Kidney glomerular epithelial cell (primary cell): Measurements from ENCODE around the gene GRM4.
A peak's percentile ranks its signal among the peaks of the same experiment; 100 is the strongest.

Source experiments
- DNase-seq: peaks from one replicate; lab custom pipeline; 2025; lab: John Stamatoyannopoulos, UW

Gene GRM4

GRCh38 chr6:34142061-34142998, 3.6 kb downstream of the GRM4 start:
- no peak for DNase-seq

GRCh38 chr6:34140075-34140474, 5.8 kb downstream of the GRM4 start:
- no peak for DNase-seq

GRCh38 chr6:34138914-34139510, 6.9 kb downstream of the GRM4 start:
- DNase-seq, result no peak

- DNase-seq, result no peak
Observed at GRCh38 chr6:34138191-34138590, 7.7 kb downstream of the GRM4 start.

DNA sequence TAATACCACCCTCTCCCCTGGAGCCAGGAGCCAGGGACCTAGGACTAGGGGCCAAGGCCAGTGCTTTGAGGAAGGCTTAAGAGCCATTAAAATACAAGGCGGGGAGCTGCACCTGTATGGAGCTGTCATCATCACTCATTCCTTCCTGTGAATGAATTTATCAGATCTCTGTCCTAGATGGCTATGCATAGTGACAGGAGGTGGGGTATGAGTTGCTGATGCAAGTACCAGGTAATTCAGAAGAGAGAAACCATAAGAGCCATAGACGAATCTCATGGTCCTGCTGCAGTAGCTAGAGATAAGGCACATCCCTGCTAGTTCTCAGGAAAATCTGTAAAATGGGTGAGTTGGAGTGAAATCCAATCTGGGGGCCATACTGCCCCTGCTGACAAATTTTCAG, 10.3 kb downstream of the GRM4 start:
- no peak for DNase-seq

- DNase-seq, result peak; percentile 7
Observed at GRCh38 chr6:34132486-34133185, 13.3 kb downstream of the GRM4 start.

- DNase-seq, result no peak
Observed at GRCh38 chr6:34131326-34132290, 14.3 kb downstream of the GRM4 start.

DNA sequence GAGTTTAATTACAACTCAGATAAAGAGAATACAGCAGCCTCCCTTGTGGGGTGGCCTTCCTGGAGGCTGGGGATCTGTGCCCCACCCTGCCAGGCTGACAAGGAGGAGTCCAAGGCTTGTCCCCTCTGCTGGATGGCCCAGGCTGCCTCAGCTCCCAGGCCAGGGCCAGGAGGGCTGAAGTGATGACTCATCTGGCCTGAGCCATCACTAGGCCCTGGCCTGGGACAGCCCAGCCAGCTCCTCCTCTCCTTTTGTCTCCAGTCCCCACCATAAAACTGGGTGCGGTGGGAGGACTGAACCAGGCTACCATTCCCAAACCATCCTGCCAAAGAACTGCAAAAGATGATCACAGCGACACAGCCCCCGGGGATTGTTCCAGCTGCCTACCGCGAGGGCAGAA, 15.0 kb downstream of the GRM4 start:
- no peak for DNase-seq

DNA sequence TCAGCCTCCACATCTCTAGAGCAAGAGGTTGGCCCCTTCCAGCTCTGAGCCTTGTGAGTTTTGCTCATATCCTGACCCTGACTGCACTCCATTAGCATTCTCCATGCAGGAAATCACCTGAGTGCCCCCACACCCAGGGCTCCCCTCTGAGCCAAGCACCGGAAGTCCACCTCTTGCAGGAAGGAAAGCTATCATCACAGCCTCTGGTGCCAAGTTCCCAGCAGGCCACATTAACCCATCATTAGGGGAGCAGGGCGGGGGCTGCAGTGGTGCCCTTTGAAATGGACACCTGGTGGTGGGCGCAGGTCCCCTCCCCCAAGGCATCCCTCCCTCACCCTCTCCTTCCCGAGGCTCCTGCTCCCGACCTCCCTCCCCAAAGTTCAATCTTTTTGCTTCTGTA, 16.1 kb downstream of the GRM4 start:
- no peak for DNase-seq

- no peak for DNase-seq
Observed at GRCh38 chr6:34128045-34128444, 17.8 kb downstream of the GRM4 start.

DNA sequence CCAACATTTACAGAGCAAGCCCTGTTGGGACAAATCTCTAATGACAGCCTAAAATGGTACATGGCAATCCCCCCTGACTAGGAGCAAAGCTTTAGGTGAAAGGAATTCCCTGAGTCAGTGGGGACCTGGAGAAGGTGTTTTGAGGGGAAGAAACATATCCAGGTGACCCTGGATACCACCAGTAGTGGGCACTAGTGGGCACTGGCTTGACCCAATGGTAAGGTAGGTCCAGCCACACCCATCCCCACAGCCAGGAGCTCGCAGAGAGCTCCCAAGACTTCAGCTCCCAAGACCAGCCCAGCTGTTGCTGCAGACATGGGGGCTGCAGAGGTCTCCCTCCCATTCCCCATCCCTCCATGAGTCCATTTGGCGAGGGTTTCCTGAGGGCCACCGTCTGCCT, 19.5 kb downstream of the GRM4 start:
- no peak for DNase-seq

GRCh38 chr6:34125939-34126338, 19.9 kb downstream of the GRM4 start:
- no peak for DNase-seq

GRCh38 chr6:34120953-34121675, 24.8 kb downstream of the GRM4 start:
- no peak for DNase-seq

- DNase-seq, result no peak
Observed at GRCh38 chr6:34115915-34116314, 30.0 kb downstream of the GRM4 start.

DNA sequence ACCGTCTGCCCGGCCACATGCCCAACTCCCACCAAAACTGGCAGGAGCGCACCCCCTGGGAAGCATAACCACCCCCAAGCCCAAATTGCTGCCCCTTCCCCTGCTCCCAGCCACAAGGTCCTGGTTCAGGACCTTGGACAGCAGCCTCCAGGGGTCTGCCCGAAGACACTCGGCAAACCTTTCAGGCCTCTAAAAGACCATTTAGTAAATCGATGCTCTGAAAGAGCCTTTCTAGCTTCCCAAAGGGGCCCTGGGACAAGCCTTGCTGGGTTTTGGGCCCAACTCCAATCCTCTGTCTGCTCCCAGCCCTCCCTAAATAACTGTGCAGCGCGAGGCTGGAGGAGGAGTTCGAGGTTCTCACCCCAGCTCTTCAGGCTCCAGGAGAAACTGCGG, 30.5 kb downstream of the GRM4 start:
- DNase-seq, result no peak

DNA sequence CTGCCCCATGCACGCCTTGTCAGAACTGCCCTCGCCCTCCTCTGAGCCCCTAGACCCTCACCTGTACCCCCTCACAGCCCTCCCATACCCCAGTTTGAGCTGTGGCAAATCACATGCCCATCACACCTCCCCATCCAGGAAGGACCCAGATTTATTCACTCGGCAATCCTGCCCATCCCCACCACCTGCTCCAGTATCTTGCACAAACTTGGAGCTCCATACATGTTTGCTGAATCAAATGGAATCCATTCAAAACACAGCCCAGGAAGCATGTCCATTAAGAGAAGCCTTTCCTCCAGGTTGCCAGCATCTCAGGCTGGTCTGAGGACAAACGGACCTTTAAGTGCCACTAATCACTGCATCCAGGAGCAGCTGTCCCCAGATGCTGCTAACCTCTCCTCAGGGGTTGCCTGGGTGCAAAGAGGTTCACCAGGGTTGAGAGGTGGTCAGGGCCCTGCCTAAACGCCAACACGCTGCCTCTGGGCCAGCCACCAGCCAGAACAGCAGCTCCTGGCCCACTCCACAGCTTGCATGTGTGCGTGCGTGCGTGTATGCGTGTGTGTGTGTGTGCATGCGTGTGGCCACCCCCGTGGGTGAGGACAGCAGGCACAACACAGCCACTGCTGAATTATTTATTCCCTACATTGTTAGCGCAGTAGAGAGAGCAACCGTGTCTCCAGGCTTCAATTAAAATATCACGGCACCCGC, 31.0 kb downstream of the GRM4 start:
- no peak for DNase-seq

- DNase-seq, result no peak
Observed at GRCh38 chr6:34113532-34113931, 32.4 kb downstream of the GRM4 start.

DNA sequence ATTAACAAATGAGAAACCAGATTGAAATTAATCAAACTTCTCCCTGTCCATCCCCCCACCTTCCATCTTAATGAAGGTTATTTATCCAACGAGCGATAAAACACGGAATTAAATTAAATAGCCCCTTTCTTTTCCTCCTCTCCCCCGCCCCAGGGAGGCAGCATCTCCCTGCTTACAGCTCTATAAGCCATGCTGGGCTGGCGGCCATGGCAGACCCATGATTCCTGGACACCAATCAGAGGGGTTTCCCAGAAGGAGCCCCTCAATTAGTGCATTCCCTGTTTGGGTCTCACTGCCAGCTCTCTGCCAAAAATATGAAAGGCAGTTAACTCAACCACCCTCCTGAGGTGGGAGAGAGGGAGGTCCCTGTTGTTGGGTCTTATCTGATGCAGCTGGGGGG, 33.8 kb downstream of the GRM4 start:
- no peak for DNase-seq

GRCh38 chr6:34110610-34111009, 35.3 kb downstream of the GRM4 start:
- DNase-seq, result no peak

GRCh38 chr6:34108176-34108575, 37.7 kb downstream of the GRM4 start:
- DNase-seq, result no peak
